Ramos (cell line): ENCODE measurements around the gene RAB17.

Experiments
- in situ Hi-C: fragments of 300-500 bp; cut with MboI; formaldehyde crosslinking; loops from one replicate; pipeline ENCODE4 v1.14.3; 2022; ENCODE audit warnings: low sequenced_read_pairs; ENCODE audit not compliant: unreplicated experiment

Gene RAB17

GRCh38 chr2:237581326-237581725 lies 9.2 kb downstream of the RAB17 start:
- in situ Hi-C loops, result no loop called here

- in situ Hi-C loops, result loop anchor here (10.0 kb wide), 1 partner anchor 423 kb away; no protein-coding TSS in a partner anchor
Measured at GRCh38 chr2:237577956-237578870, 12.3 kb downstream of the RAB17 start.

GRCh38 chr2:237577458-237577857 lies 13.1 kb downstream of the RAB17 start:
- in situ Hi-C loops, result loop anchor here (10.0 kb wide), 1 partner anchor 423 kb away; no protein-coding TSS in a partner anchor

- in situ Hi-C loops, result loop anchor here (10.0 kb wide), 1 partner anchor 422 kb away; no protein-coding TSS in a partner anchor
Measured at GRCh38 chr2:237576974-237577373, 13.6 kb downstream of the RAB17 start.

GRCh38 chr2:237575869-237576862 lies 14.4 kb downstream of the RAB17 start:
- in situ Hi-C loops, result loop anchor here (10.0 kb wide), 1 partner anchor 421 kb away; no protein-coding TSS in a partner anchor

- in situ Hi-C loops, result loop anchor here (10.0 kb wide), 1 partner anchor 420 kb away; no protein-coding TSS in a partner anchor
Measured at GRCh38 chr2:237574894-237575868, 15.4 kb downstream of the RAB17 start.

GRCh38 chr2:237574467-237574866 lies 16.1 kb downstream of the RAB17 start:
- in situ Hi-C loops, result loop anchor here (10.0 kb wide), 1 partner anchor 420 kb away; no protein-coding TSS in a partner anchor

GRCh38 chr2:237573721-237574415 lies 16.7 kb downstream of the RAB17 start:
- in situ Hi-C loops, result loop anchor here (10.0 kb wide), 1 partner anchor 419 kb away; no protein-coding TSS in a partner anchor

GRCh38 chr2:237572742-237573101 lies 17.8 kb downstream of the RAB17 start:
- in situ Hi-C loops, result loop anchor here (10.0 kb wide), 1 partner anchor 418 kb away; no protein-coding TSS in a partner anchor

- in situ Hi-C loops, result loop anchor here (10.0 kb wide), 1 partner anchor 417 kb away; no protein-coding TSS in a partner anchor
Measured at GRCh38 chr2:237572021-237572741, 18.4 kb downstream of the RAB17 start.

GRCh38 chr2:237571551-237571950 lies 19.0 kb downstream of the RAB17 start:
- in situ Hi-C loops, result loop anchor here (10.0 kb wide), 1 partner anchor 417 kb away; no protein-coding TSS in a partner anchor

GRCh38 chr2:237570776-237571335 lies 19.7 kb downstream of the RAB17 start:
- in situ Hi-C loops, result loop anchor here (10.0 kb wide), 1 partner anchor 416 kb away; no protein-coding TSS in a partner anchor

GRCh38 chr2:237569896-237570295 lies 20.6 kb downstream of the RAB17 start:
- in situ Hi-C loops, result loop anchor here (10.0 kb wide), 1 partner anchor 415 kb away; no protein-coding TSS in a partner anchor

GRCh38 chr2:237569041-237569440 lies 21.5 kb downstream of the RAB17 start:
- in situ Hi-C loops, result no loop called here

- in situ Hi-C loops, result no loop called here
Measured at GRCh38 chr2:237568121-237568660, 22.3 kb downstream of the RAB17 start.

GRCh38 chr2:237567276-237568029 lies 23.1 kb downstream of the RAB17 start:
- in situ Hi-C loops, result no loop called here
